Suppressor macrophage treated with lipopolysaccharide for 4 hours (primary cell): ENCODE measurements around the gene HECA.

Experiments
- DNase-seq: peaks from one replicate; pipeline ENCODE4 v3.0.0-alpha.2; 2020

The HECA gene

GRCh38 chr6:139219746-139220145 lies 84.9 kb downstream of the HECA start:
- DNase-seq: no peak

- DNase-seq: peak; percentile 11
Measured at GRCh38 chr6:139228387-139228786, 93.5 kb downstream of the HECA start.
